Measurements from ENCODE around the gene RAB4A.
A peak's percentile ranks its signal among the peaks of the same experiment; 100 is the strongest.

Gene RAB4A

GRCh38 chr1:229268505-229268904 is 2.4 kb upstream of the RAB4A start:
- H3K4me3 ChIP-seq (ENCODE audit: low read depth, low read length) = no peak overlapping the region
- DNase-seq (ENCODE audit: low read depth) = no peak
- TF ChIP-seq, protein P1, sequence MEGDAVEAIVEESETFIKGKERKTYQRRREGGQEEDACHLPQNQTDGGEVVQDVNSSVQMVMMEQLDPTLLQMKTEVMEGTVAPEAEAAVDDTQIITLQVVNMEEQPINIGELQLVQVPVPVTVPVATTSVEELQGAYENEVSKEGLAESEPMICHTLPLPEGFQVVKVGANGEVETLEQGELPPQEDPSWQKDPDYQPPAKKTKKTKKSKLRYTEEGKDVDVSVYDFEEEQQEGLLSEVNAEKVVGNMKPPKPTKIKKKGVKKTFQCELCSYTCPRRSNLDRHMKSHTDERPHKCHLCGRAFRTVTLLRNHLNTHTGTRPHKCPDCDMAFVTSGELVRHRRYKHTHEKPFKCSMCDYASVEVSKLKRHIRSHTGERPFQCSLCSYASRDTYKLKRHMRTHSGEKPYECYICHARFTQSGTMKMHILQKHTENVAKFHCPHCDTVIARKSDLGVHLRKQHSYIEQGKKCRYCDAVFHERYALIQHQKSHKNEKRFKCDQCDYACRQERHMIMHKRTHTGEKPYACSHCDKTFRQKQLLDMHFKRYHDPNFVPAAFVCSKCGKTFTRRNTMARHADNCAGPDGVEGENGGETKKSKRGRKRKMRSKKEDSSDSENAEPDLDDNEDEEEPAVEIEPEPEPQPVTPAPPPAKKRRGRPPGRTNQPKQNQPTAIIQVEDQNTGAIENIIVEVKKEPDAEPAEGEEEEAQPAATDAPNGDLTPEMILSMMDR (IDR thresholded peaks at IDR 0.05; ENCODE audit: low read depth, low read length, missing control alignments) = no peak

GRCh38 chr1:229271448-229272159 is 693 bp downstream of the RAB4A start:
- DNase-seq (ENCODE audit: low read depth) = no peak
- TF ChIP-seq, protein P1 (IDR thresholded peaks at IDR 0.05; ENCODE audit: low read depth, low read length, missing control alignments) = peak; percentile 39
- H3K4me3 ChIP-seq (ENCODE audit: low read depth, low read length) = peak overlapping the region; percentile 57

GRCh38 chr1:229272164-229273158 is 1.6 kb downstream of the RAB4A start:
- DNase-seq (ENCODE audit: low read depth) = no peak
- H3K4me3 ChIP-seq (ENCODE audit: low read depth, low read length) = peak overlapping the region; percentile 57; the same call in 1 of the 2 replicates
- TF ChIP-seq, protein P1 (IDR thresholded peaks at IDR 0.05; ENCODE audit: low read depth, low read length, missing control alignments) = no peak

GRCh38 chr1:229273507-229274232 is 2.8 kb downstream of the RAB4A start:
- H3K4me3 ChIP-seq (ENCODE audit: low read depth, low read length) = no peak overlapping the region
- TF ChIP-seq, protein P1 (IDR thresholded peaks at IDR 0.05; ENCODE audit: low read depth, low read length, missing control alignments) = no peak
- DNase-seq (ENCODE audit: low read depth) = no peak

DNA sequence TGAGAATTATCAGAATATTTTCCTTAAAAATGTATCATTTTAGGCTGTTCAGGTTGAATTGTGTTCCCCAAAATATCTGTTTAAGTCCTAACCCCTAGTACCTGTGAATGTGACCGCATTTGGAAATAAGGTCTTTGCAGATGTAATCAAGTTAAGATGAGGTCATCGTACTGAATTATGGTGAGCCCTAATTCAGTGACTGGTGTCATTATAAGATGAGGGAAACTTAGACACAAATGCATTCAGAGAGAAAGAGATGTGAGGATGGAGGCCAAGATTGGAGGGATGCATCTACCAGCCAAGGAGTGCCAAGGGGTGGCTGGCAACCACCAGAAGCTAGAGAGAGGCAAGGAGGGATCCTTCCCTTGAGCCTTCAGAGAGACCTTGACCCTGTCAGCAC is 4.1 kb downstream of the RAB4A start:
- H3K4me3 ChIP-seq (ENCODE audit: low read depth, low read length) = no peak overlapping the region
- DNase-seq (ENCODE audit: low read depth) = no peak
- TF ChIP-seq, protein P1 (IDR thresholded peaks at IDR 0.05; ENCODE audit: low read depth, low read length, missing control alignments) = no peak

GRCh38 chr1:229278120-229278741 is 7.3 kb downstream of the RAB4A start:
- TF ChIP-seq, protein P1 (IDR thresholded peaks at IDR 0.05; ENCODE audit: low read depth, low read length, missing control alignments) = no peak
- no peak overlapping the region for H3K4me3 ChIP-seq (ENCODE audit: low read depth, low read length)
- DNase-seq (ENCODE audit: low read depth) = no peak

Data from GM12864 (cell line).